Measurements from ENCODE around the gene PAXX.

GRCh38 chr9:136996361-136997292 lies 4.4 kb downstream of the PAXX start, which contains the start of gene CLIC3:
- TF ChIP-seq, protein P1, sequence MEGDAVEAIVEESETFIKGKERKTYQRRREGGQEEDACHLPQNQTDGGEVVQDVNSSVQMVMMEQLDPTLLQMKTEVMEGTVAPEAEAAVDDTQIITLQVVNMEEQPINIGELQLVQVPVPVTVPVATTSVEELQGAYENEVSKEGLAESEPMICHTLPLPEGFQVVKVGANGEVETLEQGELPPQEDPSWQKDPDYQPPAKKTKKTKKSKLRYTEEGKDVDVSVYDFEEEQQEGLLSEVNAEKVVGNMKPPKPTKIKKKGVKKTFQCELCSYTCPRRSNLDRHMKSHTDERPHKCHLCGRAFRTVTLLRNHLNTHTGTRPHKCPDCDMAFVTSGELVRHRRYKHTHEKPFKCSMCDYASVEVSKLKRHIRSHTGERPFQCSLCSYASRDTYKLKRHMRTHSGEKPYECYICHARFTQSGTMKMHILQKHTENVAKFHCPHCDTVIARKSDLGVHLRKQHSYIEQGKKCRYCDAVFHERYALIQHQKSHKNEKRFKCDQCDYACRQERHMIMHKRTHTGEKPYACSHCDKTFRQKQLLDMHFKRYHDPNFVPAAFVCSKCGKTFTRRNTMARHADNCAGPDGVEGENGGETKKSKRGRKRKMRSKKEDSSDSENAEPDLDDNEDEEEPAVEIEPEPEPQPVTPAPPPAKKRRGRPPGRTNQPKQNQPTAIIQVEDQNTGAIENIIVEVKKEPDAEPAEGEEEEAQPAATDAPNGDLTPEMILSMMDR (conservative IDR thresholded peaks at IDR 0.05 in 1 of 2, IDR thresholded peaks at IDR 0.05 in 1 of 2; ENCODE audit: low read depth in 1 of 2, low read length in 2 of 2), result no peak
- no peak for TF ChIP-seq EZH2 (IDR thresholded peaks at IDR 0.05; ENCODE audit: low read length, missing control alignments)
